GM21367 (cell line): ENCODE results near the gene DENND4A.
A peak's percentile ranks its signal among the peaks of the same experiment; 100 is the strongest.
"Not testable (repeated sequence)": the region's sequence is repeated elsewhere in the genome, so short reads cannot be mapped to it uniquely, and the experiment has no call there.

Source experiments
- ATAC-seq: cut with Tn5 transposase; IDR thresholded peaks from one replicate; pipeline ENCODE4 v1.9.1; 2021; ENCODE audit not compliant: unreplicated experiment

Gene DENND4A

GRCh38 chr15:65638109-65638508 lies 154.0 kb downstream of the DENND4A start:
- ATAC-seq, result no peak

GRCh38 chr15:65634356-65634755 lies 157.7 kb downstream of the DENND4A start:
- ATAC-seq, result no peak

- ATAC-seq, result no peak
Measured at GRCh38 chr15:65633752-65634151, 158.3 kb downstream of the DENND4A start.

GRCh38 chr15:65632780-65633375 lies 159.2 kb downstream of the DENND4A start:
- ATAC-seq, result no peak

- ATAC-seq, result no peak
Measured at GRCh38 chr15:65631503-65631902, 160.6 kb downstream of the DENND4A start.

- ATAC-seq, result peak; percentile 56
Measured at GRCh38 chr15:65630760-65631159, 161.3 kb downstream of the DENND4A start.

GRCh38 chr15:65629548-65629947 lies 162.5 kb downstream of the DENND4A start:
- no peak for ATAC-seq

GRCh38 chr15:65626856-65627255 lies 165.2 kb downstream of the DENND4A start:
- ATAC-seq, result no peak

- ATAC-seq, result no peak
Measured at GRCh38 chr15:65623103-65623502, 169.0 kb downstream of the DENND4A start.

GRCh38 chr15:65621638-65622037 lies 170.5 kb downstream of the DENND4A start, which contains the start of gene SLC24A1:
Gene SLC24A1, plus strand, starts transcription at chr15:65621938. Its CDS starts 2,143 bp downstream, at chr15:65624081.
- no peak for ATAC-seq

GRCh38 chr15:65620833-65621232 lies 171.3 kb downstream of the DENND4A start:
- no peak for ATAC-seq

- no peak for ATAC-seq
Measured at GRCh38 chr15:65619626-65620290, 172.3 kb downstream of the DENND4A start.

GRCh38 chr15:65618560-65619109 lies 173.5 kb downstream of the DENND4A start:
- ATAC-seq, result no peak

GRCh38 chr15:65615887-65616286 lies 176.2 kb downstream of the DENND4A start:
- ATAC-seq, result not testable (repeated sequence)

GRCh38 chr15:65612949-65613744 lies 178.9 kb downstream of the DENND4A start:
- ATAC-seq, result no peak

- no peak for ATAC-seq
Measured at GRCh38 chr15:65612616-65612946, 179.5 kb downstream of the DENND4A start.

- no peak for ATAC-seq
Measured at GRCh38 chr15:65611888-65612615, 180.0 kb downstream of the DENND4A start.

- ATAC-seq, result peak; percentile 92
Measured at GRCh38 chr15:65610871-65611718, 181.0 kb downstream of the DENND4A start, which contains the start of gene INTS14. Gene INTS14, minus strand, starts transcription at chr15:65611131. Its CDS starts 3,751 bp downstream, at chr15:65607380.
